Posterior cingulate gyrus (tissue), 11 donors: ENCODE results near the gene ECHS1.
"Not testable (repeated sequence)": the region's sequence is repeated elsewhere in the genome, so short reads cannot be mapped to it uniquely, and the experiment has no call there.

Source experiments
- DNase-seq, 10 donors: peaks; one replicate each; pipeline versions ENCODE4 v3.0.0 to v3.0.0-alpha.2; 2020 to 2021; ENCODE audit warnings: mixed read lengths in 3 of 10
- intact Hi-C: fragments of 100-400 bp; cut with DNase I; formaldehyde crosslinking; loops from one replicate; pipeline ENCODE4 v1.15.1; 2023

The ECHS1 gene

DNA sequence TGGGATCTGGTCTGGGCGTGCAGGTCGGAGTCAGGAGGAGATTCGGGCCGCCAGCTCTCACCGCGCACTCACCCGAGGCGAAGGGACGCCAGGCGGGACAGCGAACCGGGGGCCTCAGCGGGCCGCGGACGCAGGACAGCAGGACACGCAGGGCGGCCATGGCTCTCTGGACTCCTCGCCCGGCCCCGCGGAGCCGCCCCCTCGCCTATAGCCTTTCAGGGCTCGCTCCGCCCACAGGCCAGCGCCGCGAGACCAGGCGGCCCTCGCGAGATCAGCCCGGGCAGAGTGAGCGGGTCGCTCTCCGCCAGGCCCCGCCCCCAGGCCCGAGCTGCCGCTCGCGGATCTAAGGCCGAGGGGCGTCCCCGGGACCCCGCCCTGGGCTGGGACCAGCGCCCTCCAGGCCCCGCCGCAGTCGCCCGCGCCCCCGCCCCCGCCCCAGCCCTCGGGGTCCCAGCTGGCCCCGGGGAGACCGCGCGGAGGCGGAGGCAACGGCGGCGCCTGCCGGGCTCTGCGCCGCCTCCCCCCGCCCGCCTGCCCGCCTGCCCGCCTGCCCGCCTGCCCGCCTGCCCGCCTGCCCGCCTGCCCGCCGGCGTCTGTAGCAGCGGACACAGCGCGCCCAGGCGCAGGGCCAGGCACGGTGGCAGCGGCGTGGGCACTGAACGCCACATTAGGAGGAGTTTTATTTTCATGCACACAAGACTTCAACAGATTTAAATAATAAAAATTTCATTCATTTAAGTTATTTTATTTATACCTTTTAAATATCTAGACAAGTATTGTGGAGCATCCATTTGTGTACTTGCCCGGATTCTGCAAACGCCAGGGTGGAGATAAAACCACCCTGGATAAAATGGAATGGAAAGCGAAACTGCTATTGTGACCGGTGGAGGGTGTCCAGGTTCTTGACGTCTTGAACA is at the start of gene ECHS1:
TSS of gene ECHS1 (minus strand) at position 181 of the 917 bp plus-strand sequence. CDS start at position 160, 21 bp downstream.
- DNase-seq: peak; percentile 87 to 99 (median 96)
- intact Hi-C loops: loop anchor here (5.0 kb wide), 1 partner anchor 46 kb away; no protein-coding TSS in a partner anchor

- peak in 1 of 10 donors; percentile 70 for DNase-seq
- intact Hi-C loops: no loop called here
Observed at GRCh38 chr10:133422223-133422806, 49.2 kb upstream of the ECHS1 start.

DNA sequence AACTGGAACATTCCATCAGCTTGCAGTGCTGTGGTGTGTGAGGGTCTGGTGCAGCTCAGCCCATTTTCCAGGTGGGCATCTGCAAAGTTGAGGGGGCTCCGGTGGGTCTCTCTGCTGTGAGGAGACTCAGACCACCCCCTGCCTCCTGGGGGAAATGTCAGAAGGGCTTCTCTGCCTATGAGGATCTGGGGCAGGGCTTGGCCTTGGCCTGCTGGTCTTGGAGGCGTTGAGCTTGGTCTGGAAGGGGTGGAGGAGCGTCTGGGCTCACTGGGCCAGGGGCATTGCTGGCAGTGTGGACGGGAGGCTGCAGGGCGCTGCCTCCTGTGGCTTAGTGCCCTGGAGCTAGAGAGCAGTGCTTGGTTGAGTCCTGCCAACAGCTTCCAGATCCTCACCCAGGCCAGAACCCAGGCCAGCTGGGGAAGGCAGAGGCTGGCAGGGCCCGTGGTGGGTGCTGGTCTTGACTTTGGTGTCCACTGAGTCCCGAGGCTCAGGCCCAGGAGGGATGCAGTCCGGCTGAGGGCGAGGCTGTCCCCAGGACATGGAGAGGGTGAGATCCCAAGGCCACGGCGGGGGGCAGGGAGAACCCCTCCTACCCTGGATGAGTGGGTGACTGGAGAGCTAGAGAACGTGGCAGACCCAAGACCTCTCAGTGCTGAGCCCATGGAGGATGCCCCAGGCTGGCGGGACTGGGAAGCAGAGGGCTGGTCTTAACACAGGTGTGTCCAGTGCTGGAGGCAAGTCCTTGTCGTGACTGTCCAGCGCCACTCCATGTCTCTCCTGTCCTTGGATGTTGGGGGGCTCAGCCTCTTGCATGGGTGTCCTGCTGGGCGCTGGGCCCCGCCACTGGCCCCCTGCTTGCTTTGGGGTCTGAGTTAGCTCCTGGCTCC is 48.4 kb upstream of the ECHS1 start:
- peak in 1 of 10 donors; percentile 80 for DNase-seq
- intact Hi-C loops: no loop called here

DNA sequence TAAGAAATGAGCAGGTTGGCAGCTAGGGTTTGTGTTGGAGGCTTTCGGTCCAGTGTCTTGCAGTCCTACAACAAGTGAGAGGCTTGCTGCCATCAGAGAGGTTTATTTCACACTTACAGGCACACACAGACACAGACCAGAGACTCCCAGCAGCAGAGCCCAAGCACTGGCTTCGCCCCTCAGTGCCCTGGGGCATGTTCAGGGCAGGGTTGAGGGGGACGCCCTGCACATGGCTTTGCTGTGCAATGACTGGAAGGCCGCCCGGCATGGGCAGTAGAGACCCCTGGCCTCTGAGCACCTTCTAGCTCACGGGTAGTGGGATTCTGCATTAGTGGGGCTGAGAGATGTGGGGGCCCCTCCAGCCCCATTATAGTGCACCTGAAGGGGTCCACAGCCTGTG is 47.4 kb upstream of the ECHS1 start:
- intact Hi-C loops: no loop called here

DNA sequence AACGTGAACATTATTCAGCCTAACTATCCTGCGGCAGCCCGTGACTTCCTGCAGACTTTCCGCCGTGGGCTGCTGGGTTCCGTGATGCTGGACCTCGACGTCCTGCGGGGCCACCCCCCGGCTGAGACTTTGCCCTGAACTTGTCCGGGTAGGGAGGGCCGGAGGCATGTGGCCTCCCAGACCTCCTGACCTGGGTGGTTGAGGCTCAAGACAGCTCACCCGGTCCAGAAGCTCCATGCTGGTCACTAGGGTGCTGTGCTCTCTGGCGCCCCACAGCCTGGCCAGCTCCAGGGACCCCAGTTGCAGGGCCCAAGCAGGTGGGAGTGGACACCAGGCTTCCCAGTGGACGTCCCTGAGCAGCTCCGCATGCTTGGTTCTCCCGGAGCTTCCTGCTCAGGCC is 46.9 kb upstream of the ECHS1 start:
- intact Hi-C loops: no loop called here
- peak in 1 of 10 donors; percentile 75 for DNase-seq

More for the DNA sequence above, 47.4 kb upstream of the ECHS1 start:
- DNase-seq: peak in 1 of 10 donors; percentile 63

GRCh38 chr10:133419211-133419950 is 46.2 kb upstream of the ECHS1 start:
- DNase-seq: peak in 1 of 10 donors; percentile 73
- intact Hi-C loops: no loop called here

- intact Hi-C loops: no loop called here
- DNase-seq: peak in 1 of 10 donors; percentile 53
Observed at GRCh38 chr10:133418289-133418993, 45.3 kb upstream of the ECHS1 start.

DNA sequence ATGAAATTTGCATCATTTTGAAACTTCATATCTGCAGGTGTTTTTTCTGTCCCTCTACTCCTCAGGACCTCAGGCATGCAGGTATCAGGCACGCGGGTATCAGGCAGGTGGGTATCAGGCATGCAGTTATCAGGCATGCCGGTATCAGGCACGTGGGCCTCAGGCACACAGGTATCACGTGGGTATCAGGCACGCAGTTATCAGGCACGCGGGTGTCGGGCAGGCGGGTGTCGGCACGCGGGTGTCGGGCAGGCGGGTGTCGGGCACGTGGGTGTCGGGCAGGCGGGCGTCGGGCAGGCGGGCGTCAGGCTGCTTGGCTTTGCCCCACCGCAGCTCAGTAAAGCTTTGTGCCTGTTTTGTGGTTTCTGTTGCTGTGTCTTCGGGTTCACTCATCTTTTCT is 42.6 kb upstream of the ECHS1 start:
- peak in 1 of 10 donors; percentile 70 for DNase-seq
- intact Hi-C loops: no loop called here

DNA sequence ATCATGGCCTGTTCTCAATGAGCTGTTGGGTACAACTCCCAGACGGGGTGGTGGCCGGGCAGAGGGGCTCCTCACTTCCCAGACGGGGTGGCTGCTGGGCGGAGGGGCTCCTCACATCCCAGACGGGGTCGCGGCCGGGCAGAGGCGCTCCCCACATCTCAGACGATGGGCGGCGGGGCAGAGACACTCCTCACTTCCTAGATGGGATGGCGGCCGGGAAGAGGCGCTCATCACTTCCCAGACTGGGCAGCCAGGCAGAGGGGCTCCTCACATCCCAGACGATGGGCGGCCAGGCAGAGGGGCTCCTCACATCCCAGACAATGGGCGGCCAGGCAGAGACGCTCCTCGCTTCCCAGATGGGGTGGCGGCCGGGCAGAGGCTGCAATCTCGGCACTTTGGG is 41.2 kb upstream of the ECHS1 start:
- intact Hi-C loops: not testable (repeated sequence)
- peak in 1 of 10 donors; percentile 74 for DNase-seq

GRCh38 chr10:133412381-133412711 is 39.2 kb upstream of the ECHS1 start:
- DNase-seq: no peak
- intact Hi-C loops: no loop called here

GRCh38 chr10:133411523-133412380 is 38.6 kb upstream of the ECHS1 start:
- DNase-seq: no peak
- intact Hi-C loops: no loop called here

- peak in 2 of 10 donors; percentile 17 to 18 for DNase-seq
- intact Hi-C loops: no loop called here
Observed at GRCh38 chr10:133405844-133406527, 32.8 kb upstream of the ECHS1 start.

- DNase-seq: no peak
- intact Hi-C loops: no loop called here
Observed at GRCh38 chr10:133405272-133405671, 32.1 kb upstream of the ECHS1 start.

DNA sequence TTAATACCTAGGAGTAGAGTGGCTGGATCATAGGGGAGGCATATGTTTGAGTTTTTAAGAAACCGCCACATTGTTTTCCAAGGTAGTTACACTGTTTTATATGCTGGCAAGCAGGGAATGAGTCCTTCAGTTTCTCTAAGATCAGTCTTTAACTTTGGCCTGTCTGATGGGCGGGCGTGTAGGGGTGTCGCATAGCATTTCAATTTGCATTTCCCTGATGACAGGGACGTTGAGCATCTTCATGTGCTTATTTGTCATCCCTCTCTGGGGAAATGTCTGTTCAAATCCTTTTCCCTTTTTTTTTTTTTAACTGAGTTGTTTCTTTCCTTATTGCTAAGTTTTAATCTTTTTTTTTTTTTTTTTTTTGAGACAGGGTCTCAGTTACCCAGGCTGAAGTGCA is 30.6 kb upstream of the ECHS1 start:
- DNase-seq: peak in 1 of 10 donors; percentile 4
- intact Hi-C loops: no loop called here

GRCh38 chr10:133403359-133403758 is 30.2 kb upstream of the ECHS1 start:
- intact Hi-C loops: no loop called here

GRCh38 chr10:133401981-133402725 is 29.0 kb upstream of the ECHS1 start:
- peak in 4 of 10 donors; percentile 1 to 78 (median 34) for DNase-seq
- intact Hi-C loops: no loop called here

More at GRCh38 chr10:133403359-133403758, 30.2 kb upstream of the ECHS1 start:
- DNase-seq: peak in 2 of 10 donors; percentile 15 to 38

DNA sequence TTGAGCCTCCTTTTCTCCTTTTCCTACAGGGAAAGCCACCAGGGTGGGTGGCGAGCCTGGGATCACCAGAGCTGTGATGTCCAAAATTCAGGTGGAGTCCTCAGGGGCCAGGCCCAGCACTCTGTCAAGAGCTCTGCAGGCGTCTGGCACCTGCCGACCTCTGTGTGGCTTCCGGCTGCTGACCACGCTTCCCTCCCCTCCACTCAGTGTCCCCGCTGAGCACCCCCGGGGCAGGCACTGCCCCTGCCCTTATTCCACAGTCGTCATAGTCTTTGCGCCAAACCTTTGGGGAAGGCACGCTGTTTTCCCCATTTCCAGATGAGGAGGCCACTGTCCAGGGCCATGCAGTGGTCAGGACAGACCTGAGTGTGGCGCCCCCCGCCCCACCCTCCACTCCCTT is 28.3 kb upstream of the ECHS1 start:
- intact Hi-C loops: no loop called here
- DNase-seq: peak in 3 of 10 donors; percentile 2 to 42 (median 35)
